HUDEP-2 (cell line): ENCODE measurements around the gene CACNA2D2.

Experiments
- DNase-seq, 76 experiments: peaks; one replicate each; lab custom pipeline; 2025; ENCODE audit not compliant: unreplicated experiment in 76 of 76; lab: John Stamatoyannopoulos, UW

The CACNA2D2 gene

GRCh38 chr3:50354186-50354764 lies 149.2 kb downstream of the CACNA2D2 start:
- peak in 16 of 76 experiments; percentile 7 to 51 (median 28) for DNase-seq

DNA sequence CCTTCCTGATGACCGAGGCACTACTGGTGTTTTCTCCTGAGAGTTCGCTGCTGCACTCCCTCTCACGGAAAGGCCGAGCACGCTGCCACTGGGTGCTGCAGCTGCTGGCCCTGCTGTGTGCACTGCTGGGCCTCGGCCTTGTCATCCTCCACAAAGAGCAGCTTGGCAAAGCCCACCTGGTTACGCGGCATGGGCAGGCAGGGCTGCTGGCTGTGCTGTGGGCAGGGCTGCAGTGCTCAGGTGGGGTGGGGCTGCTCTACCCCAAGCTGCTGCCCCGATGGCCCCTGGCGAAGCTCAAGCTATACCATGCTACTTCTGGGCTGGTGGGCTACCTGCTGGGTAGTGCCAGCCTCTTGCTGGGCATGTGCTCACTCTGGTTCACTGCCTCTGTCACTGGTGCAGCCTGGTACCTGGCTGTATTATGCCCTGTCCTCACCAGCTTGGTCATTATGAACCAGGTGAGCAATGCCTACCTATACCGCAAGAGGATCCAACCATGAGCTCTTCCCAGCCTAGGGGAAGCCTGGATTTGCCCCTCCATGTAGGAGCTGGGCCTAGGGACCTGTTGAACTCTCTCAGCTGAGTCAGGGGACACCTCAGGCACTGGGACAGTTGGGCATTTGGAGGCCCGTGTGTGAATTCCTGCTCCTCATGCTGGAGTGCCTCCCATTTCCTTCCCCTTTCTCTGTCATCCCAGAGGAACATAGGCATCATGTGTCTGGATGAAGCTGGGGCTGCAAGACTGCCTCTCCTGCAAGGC lies 150.0 kb downstream of the CACNA2D2 start:
- no peak for DNase-seq

DNA sequence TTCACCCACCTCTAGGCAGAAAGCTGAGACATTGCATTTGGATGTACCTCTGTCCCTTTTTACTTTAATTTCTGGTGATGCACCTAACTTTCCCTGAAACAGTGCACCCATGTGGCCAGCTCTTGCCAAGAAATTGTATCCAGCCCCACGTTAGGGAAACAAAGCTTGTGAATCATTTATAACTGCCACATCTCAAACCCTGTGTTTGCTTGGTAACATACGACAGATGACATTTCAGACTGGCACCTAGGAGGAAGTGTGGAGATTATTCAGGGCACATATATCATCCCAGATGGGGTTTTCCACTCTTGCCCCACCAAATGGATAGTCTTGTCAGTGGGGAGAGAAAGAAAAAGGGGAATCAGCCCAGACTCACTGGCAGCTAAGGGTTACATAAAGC lies 150.7 kb downstream of the CACNA2D2 start:
- peak in 9 of 76 experiments; percentile 7 to 44 (median 21) for DNase-seq

DNA sequence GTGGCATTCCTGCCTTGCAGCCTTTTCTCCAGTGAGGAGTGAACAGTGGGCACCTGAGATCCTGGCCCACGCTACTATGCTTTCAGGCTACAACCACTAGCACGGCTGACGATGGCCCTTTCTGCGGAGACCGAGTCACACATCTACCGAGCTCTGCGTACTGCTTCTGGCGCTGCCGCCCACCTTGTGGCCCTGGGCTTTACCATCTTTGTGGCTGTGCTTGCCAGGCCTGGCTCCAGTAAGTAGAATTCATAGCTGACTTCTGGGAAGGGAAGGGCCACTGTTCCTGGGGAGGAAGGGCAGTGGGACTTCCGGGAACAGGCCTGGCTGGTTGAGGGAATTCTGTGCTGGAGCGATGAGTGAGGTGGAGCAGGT lies 152.1 kb downstream of the CACNA2D2 start:
- DNase-seq: no peak

GRCh38 chr3:50350527-50351322 lies 152.7 kb downstream of the CACNA2D2 start, which contains the start of the genes CYB561D2 and NPRL2:
Gene CYB561D2, plus strand, starts transcription at chr3:50350862. Its CDS starts 572 bp downstream, at chr3:50351434.
Gene NPRL2, minus strand, starts transcription at chr3:50350775. Its CDS starts 123 bp downstream, at chr3:50350652.
- DNase-seq: peak in 75 of 76 experiments; percentile 66 to 98 (median 94)

- no peak for DNase-seq
These were observed 153.3 kb downstream of the CACNA2D2 start for GRCh38 chr3:50350213-50350526.

GRCh38 chr3:50347187-50347813 lies 156.1 kb downstream of the CACNA2D2 start:
- DNase-seq: peak in 64 of 76 experiments; percentile 9 to 74 (median 46)

DNA sequence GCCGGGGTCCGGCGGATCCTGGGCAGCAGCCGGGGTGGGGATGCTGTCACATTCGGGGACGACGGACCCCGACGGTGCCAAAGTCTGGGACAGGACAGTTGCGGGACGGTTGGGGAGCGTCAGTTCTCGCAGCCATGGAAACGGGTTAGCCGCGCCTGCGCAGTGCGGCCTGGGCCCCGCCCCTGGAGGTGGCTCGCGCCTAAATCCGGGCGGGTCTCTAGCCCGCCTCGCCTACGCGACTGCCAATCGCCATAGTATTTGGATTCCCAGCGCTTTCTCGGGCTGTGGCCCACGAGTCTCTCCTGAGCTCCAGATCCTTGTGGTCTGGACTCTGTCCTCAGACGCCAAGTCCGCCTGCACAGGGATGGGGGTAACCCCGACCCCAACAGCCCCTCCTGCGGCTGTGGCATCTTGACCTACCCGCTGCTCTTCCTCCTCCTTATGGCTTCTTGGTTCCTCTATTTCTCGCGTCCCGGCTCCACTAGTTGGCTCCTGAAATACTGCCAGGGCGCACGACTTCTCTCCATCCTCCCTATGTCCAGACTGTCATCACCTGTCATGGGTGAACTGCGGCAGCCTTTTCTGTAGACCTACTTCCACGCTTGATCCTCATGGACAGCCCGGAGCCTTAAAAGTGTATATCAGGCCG lies 157.7 kb downstream of the CACNA2D2 start, which contains the start of gene ZMYND10:
ZMYND10 (minus strand) TSS at position 147 of the 649 bp plus-strand sequence. CDS start 153 bp downstream, outside the sequence.
- DNase-seq: peak in 70 of 76 experiments; percentile 5 to 86 (median 66)

DNA sequence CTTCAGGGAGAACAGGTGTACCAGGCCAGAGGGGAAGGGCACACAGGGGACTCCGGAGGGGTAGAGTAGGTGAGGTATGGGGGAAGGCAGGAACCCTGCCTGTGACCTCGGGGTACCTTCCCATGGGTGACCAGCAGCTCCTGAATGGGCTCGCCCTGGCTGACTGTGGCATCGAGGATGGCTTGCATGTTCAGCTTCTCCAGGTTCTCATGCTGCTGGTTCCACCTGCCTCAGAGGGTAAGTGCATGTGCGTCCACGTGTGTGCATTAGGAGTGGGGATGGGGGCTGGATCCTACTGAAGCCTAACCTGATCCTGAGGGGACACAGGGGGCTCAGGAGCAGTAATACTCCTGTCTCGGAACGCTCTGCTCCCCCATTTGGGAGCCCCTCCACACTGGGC lies 158.4 kb downstream of the CACNA2D2 start:
- DNase-seq: no peak

DNA sequence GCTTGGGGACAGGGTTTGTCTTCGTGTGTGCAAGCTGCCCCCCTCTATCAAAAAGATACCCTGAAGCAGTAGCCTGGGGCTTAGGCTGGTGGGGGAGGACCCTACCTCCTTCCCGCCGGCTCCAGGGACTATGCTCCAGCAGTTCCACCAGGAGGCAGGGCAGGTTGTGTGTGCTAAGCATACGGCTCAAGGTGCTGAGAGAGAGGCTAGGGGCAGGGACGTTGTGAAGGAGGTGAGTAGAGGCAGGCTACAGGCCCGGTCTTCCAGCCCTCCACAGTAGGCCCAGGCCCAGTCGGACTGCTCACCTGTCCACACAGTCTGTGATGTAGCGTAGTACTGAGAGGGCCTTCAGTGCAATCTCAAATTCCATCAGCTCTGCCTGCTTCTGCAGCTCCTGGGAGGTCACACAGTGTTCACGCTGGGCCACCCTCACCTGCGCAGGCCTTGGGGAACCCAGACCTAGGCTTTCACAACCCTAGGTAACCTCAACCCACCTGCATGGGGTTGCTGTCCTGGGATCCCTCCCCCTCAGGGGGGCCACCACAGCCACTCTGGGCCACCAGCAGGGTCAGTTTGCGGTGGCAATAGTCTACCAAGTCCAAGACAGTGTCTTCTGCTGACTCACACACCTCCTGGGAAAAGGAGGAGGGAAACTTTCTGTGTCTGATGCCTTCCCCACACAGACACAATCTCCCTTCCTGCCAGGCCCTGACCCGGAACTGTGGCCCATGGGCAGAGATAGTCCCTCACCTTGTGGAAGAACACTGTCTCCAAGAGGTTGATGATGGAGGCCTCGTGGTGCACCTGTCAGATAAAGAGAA lies 160.4 kb downstream of the CACNA2D2 start:
- DNase-seq: peak in 1 of 76 experiments; percentile 11

- DNase-seq: no peak
These were observed 161.3 kb downstream of the CACNA2D2 start for GRCh38 chr3:50341996-50342650.

GRCh38 chr3:50341537-50341936 lies 161.9 kb downstream of the CACNA2D2 start:
- no peak for DNase-seq

DNA sequence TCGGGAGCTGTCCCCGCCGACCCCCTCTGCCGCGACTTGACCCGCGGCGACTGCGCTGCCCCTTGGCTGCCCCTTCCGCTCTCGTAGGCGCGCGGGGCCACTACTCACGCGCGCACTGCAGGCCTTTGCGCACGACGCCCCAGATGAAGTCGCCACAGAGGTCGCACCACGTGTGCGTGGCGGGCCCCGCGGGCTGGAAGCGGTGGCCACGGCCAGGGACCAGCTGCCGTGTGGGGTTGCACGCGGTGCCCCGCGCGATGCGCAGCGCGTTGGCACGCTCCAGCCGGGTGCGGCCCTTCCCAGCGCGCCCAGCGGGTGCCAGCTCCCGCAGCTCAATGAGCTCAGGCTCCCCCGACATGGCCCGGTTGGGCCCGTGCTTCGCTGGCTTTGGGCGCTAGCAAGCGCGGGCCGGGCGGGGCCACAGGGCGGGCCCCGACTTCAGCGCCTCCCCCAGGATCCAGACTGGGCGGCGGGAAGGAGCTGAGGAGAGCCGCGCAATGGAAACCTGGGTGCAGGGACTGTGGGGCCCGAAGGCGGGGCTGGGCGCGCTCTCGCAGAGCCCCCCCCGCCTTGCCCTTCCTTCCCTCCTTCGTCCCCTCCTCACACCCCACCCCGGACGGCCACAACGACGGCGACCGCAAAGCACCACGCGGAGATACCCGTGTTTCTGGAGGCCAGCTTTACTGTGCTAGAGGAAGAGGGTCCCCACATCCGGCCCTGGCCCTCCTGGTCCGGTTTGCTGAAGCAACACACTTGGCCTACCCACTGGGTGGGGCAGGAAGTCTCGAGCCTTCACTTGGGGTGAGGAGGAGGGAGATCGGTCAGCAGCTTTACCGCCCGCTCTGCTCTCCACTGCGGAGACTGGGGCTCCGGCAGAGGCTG lies 162.7 kb downstream of the CACNA2D2 start, which contains the start of gene RASSF1:
RASSF1 (minus strand) TSS at position 389 of the 882 bp plus-strand sequence; CDS start at position 358, 31 bp downstream.
- peak in 71 of 76 experiments; percentile 21 to 84 (median 71) for DNase-seq

DNA sequence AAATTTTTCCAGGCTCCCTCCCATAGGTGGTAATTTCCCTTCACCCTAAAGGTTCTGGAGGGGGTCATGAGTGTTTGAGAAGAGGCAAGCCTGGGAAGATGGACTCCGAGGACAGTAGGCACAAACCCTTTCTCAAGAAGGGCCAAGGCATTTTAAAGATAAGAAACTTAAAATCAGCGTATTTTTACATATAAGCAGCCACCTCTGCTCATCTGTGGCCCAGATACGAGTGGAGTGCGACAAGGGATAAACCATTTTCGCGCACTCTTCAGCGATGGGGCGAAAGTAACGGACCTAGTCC lies 163.3 kb downstream of the CACNA2D2 start:
- peak in 3 of 76 experiments; percentile 24 to 43 (median 32) for DNase-seq

GRCh38 chr3:50339485-50340146 lies 163.8 kb downstream of the CACNA2D2 start:
- DNase-seq: peak in 2 of 76 experiments; percentile 35 to 43

- peak in 9 of 76 experiments; percentile 18 to 58 (median 34) for DNase-seq
These were observed 164.5 kb downstream of the CACNA2D2 start for GRCh38 chr3:50338965-50339364.

GRCh38 chr3:50337175-50337861 lies 166.1 kb downstream of the CACNA2D2 start:
- DNase-seq: peak in 75 of 76 experiments; percentile 59 to 99 (median 98)
